ENCODE measurements around the gene EEPD1. TPM values are rescaled to one million over a fixed set of nuclear protein-coding genes. Genes with fewer than 3 reads are reported as not detected.

The EEPD1 gene
- total RNA-seq, 1 donor from 2014 or later = 0.64 TPM

- DNase-seq (no peak), ATAC-seq (ENCODE audit: low read depth) (no peak)
- peaks cover 7% of the 10 kb centered on the region for H3K27me3 Mint-ChIP-seq
- no peak overlapping the region for H3K4me3 Mint-ChIP-seq
- H3K9me3 Mint-ChIP-seq = no peaks in the 10 kb centered on the region
- H3K4me1 Mint-ChIP-seq = no peaks in the 10 kb centered on the region
- H3K27ac Mint-ChIP-seq = no peak overlapping the region
- intact Hi-C loops (cut with micrococcal nuclease) = no loop called here
- TF ChIP-seq CTCF (IDR thresholded peaks at IDR 0.05) = no peak
- ChIA-PET CTCF (no interaction called here), POLR2A (interaction anchor here (0.7 kb wide), 1 partner anchor 11 kb away, joined by 4 read pairs; no protein-coding TSS in a partner anchor)
- no peaks in the 10 kb centered on the region for H3K36me3 Mint-ChIP-seq (ENCODE audit: low read depth)
These were observed 75.0 kb downstream of the EEPD1 start for GRCh38 chr7:36228039-36228438.

- Mint-ChIP-seq H3K9me3 (no peaks in the 10 kb centered on the region), H3K4me3 (no peak overlapping the region), H3K27ac (no peak overlapping the region), H3K36me3 (ENCODE audit: low read depth) (no peaks in the 10 kb centered on the region), H3K27me3 (no peaks in the 10 kb centered on the region), H3K4me1 (no peaks in the 10 kb centered on the region)
- TF ChIP-seq CTCF (IDR thresholded peaks at IDR 0.05) = no peak
- ATAC-seq (ENCODE audit: low read depth) = no peak
- ChIA-PET POLR2A (interaction anchor here (0.6 kb wide), 1 partner anchor 129 kb away, joined by 3 read pairs; no protein-coding TSS in a partner anchor), CTCF (no interaction called here)
- DNase-seq = no peak
- intact Hi-C loops (cut with micrococcal nuclease) = no loop called here
These were observed 78.4 kb downstream of the EEPD1 start for GRCh38 chr7:36231406-36231805.

GRCh38 chr7:36232555-36232954, 79.5 kb downstream of the EEPD1 start:
- Mint-ChIP-seq H3K4me1 (no peaks in the 10 kb centered on the region), H3K9me3 (no peaks in the 10 kb centered on the region), H3K27me3 (no peaks in the 10 kb centered on the region), H3K4me3 (no peak overlapping the region), H3K36me3 (ENCODE audit: low read depth) (no peaks in the 10 kb centered on the region), H3K27ac (no peak overlapping the region)
- CTCF ChIA-PET = interaction anchor here (0.6 kb wide), 1 partner anchor 159 kb away, joined by 3 read pairs; no protein-coding TSS in a partner anchor
- ATAC-seq (ENCODE audit: low read depth) (no peak), DNase-seq (no peak)
- POLR2A ChIA-PET = no interaction called here
- TF ChIP-seq CTCF (IDR thresholded peaks at IDR 0.05) = no peak
- intact Hi-C loops (cut with micrococcal nuclease) = no loop called here

GRCh38 chr7:36232971-36233550, 80.0 kb downstream of the EEPD1 start:
- DNase-seq (no peak), ATAC-seq (ENCODE audit: low read depth) (no peak)
- no peak for TF ChIP-seq CTCF (IDR thresholded peaks at IDR 0.05)
- no peaks in the 10 kb centered on the region for H3K9me3 Mint-ChIP-seq
- no peaks in the 10 kb centered on the region for H3K4me1 Mint-ChIP-seq
- intact Hi-C loops (cut with micrococcal nuclease) = no loop called here
- no peak overlapping the region for H3K4me3 Mint-ChIP-seq
- POLR2A ChIA-PET = no interaction called here
- CTCF ChIA-PET = interaction anchor here (0.6 kb wide), 1 partner anchor 159 kb away, joined by 3 read pairs; no protein-coding TSS in a partner anchor
- no peaks in the 10 kb centered on the region for H3K36me3 Mint-ChIP-seq (ENCODE audit: low read depth)
- no peak overlapping the region for H3K27ac Mint-ChIP-seq
- H3K27me3 Mint-ChIP-seq = no peaks in the 10 kb centered on the region

GRCh38 chr7:36236073-36236472, 83.0 kb downstream of the EEPD1 start:
- ATAC-seq (ENCODE audit: low read depth) = no peak
- H3K27me3 Mint-ChIP-seq = no peaks in the 10 kb centered on the region
- H3K36me3 Mint-ChIP-seq (ENCODE audit: low read depth) = no peaks in the 10 kb centered on the region
- no peak overlapping the region for H3K27ac Mint-ChIP-seq
- no peaks in the 10 kb centered on the region for H3K4me1 Mint-ChIP-seq
- no peaks in the 10 kb centered on the region for H3K9me3 Mint-ChIP-seq
- no peak for DNase-seq
- intact Hi-C loops (cut with micrococcal nuclease) = no loop called here
- POLR2A ChIA-PET = no interaction called here
- no peak overlapping the region for H3K4me3 Mint-ChIP-seq
- no peak for TF ChIP-seq CTCF (IDR thresholded peaks at IDR 0.05)
- CTCF ChIA-PET = no interaction called here
